HTR-8/SVneo (cell line): ENCODE data around the gene LRRC15.

Experiments
- DNase-seq: peaks from one replicate; pipeline ENCODE4 v3.0.0; 2011; ENCODE audit warnings: low spot score, mixed read lengths; ENCODE audit not compliant: insufficient read length
- FAIRE-seq: peaks from 2 replicates; lab custom pipeline; 2011; peaks lifted over from hg19 to GRCh38; lab: Jason Lieb, UNC

The LRRC15 gene

DNA sequence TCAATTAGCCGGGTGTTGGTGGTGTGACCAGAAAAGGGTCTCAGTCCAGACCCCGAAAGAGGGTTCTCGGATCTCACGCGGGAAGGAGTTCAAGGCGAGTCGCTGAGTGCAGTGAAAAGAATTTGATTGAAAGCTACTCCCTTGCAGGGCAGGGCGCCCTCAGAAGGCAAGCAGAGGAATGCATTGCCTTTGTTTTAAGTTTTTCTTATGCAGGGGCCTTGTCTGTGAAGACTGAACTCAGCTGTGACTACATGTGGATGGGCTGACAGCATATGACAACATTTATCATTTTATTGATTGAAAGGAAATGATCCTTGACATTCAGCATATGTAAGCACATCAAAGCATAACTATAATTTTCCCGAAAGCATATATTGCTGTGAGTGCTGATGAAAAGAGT is 30.2 kb downstream of the LRRC15 start:
- DNase-seq (no peak), FAIRE-seq (no peak)

DNA sequence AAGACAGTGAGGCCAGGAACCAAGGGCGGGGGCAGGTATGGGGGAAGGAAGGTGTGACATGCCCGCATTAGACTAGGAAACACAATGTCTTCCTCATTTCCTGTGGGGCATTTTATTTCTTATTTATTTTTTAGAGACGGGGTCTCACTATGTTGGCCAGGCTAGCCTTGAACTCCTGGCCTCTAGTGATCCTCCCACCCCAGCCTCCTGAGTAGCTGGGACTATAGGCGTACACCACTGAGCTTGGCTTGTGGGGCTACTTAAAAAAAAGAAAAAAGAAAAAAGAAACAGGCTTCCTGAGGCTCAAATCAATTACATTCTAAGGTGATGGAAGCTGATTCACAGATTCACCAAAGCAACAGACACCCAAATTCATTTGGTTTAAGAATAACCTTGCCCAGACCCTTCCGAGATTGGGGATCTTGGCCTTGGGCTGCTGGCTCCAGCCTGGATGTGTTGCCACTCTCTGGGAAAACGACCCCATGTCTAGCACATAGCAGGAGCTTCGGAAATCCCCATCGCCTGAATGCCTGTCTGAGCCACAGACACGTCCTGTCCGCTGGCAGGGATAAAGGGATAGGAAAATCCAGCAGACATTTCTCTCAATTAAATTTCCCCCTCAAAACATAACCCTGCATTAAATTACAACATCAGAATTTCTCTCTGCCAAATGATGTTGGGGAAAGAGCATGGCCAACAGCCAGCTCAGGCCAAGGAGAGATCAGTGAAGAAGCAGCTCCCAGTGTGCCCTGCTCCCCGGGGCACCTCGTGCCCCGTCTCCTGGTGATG is 31.4 kb downstream of the LRRC15 start:
- DNase-seq (no peak), FAIRE-seq (no peak)

DNA sequence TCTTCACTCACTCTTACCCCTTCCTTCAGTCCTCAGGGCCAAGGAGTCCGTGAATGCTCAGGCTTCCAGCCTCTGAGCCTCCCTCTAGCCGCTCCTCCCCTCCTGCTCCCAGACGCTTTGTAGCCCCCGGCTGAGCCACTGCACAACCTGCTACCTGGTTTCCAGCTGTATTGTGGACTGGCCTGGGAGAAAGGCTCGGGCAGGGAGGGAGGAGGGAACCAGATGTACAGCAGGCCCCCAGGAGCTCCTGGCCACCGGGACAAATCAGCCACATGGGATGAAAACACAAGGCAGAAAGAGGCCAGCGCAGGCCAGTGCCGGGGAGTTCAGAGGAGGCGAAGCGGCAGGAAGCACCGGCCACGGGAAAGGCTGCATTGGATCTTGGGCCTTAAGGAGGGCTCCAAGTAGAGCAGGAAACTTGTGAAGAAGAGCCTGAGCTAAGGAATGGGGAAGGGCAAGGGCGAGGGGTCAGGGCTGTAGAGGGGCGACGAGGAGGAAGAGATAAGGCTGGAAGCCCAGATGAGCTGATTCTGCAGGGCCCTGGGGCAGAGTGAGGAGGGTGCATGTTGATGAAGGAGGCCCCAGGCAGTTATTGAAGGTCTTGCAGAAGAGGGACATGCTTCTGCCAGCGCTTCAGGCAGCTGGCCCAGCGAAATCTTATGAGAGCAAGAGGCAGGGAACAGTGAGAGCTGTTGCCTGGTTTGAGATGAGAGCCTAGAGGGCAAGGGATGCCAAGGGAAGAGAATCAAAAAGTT is 32.8 kb downstream of the LRRC15 start:
- FAIRE-seq, result no peak

DNA sequence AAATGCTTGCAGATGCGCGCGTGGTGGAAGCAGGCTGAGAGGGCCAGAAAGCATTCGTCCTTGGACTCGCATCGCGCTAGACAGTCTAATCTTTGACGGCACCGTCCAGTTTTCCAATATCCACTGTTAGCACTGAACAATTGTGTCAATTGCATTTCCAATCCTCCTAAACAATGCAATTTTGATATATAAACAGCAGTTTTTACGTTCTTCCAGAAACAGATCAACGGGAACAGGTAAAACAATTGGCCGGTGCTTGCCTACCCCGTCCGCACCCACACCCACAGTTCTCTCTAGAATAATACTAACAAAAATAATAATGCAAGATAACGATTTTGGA is 35.6 kb downstream of the LRRC15 start:
- DNase-seq (no peak), FAIRE-seq (peak; percentile 26)

More for the DNA sequence above, 32.8 kb downstream of the LRRC15 start:
- DNase-seq, result no peak

DNA sequence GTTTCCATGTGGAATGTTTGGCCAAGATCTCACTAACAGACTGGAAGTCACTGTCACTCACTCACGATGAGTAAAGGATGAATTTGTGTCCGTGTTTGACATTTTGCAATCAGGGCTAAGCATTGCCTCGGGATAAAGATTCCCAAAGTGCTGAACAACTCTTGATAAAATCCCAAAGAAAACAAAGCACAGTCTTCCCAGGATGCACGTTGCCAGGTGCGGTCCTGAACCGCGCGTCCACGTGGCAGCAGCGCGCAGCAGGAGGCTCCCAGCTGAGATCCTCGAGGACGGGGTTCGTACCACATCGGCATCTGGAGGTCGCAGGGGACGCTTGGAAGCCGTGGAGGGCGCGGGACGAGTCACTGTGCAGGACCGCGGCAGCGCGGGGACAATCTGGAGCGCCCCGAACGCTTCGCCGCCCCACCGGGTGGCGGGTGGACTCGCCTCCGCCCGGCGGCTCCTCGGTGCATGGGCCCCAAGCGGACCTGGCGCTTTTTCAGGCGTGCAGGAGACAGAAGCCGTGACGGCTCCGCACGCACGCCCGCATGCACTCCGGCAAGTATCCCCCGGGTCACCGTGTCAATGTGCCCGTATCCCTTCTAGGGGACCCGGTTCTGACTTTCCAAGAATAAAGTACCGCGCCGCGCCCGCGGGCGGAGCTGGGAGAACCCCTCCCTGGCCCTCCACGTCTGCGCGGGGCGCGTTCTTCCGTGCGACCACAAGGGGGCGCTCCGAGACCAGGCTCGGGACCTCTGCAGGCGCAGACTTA is 36.1 kb downstream of the LRRC15 start:
- peak; percentile 80 for DNase-seq
- no peak for FAIRE-seq

DNA sequence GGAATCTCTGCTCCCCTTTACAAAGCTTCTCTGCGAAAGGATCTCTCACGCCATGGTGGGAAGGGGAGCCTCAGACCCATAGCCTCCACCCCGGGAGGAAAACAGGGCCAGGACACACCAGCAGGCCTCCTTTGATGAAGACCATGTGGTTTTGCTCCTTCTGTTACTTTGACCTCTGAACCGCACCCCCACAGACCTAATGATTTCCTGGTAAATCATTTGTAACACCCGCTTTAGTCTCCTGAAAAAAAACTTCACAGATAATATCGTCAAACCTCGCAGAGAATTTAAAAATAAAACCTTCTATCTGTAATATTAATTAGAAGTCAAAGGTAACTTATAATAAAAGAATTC is 36.7 kb downstream of the LRRC15 start:
- no peak for FAIRE-seq
- DNase-seq, result no peak

DNA sequence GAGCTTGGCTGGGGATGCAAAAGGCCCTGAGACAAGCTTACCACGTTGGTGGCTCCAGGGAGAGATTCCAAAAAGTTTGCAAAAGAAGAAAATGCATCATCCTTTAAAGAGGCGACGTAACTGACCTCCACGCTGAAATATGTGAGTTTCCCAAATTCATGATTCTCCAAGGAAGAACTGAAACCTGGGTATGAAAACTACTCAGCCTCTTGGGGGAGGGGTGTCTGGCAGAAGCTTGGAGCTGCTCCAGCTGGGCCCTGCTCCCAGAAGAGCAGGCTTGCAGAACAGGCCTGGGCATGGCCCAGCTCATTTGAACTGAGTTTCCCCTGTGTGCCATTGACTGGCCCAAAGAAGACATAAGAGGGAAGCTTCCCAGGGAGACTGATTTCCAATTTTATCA is 39.0 kb downstream of the LRRC15 start:
- DNase-seq (peak; percentile 48), FAIRE-seq (no peak)

DNA sequence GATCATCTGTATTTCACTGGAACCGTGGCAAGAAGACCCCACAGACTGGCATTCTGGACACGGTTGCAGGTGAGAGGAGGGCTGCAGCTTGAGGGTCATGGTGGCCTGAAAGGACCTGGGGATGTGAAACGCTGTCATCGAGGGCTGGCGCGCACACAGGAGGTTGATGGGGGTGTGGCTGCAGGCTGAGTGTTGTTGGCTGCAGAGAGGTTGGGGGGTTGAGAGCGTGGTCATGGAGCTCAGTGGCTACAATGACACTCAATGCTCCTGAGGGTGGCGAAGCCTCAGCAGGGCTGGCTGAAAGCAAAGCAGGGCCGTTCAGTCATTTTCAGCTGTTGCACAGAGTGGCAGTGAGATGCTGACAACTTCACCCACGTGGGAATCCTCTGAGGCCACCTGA is 39.4 kb downstream of the LRRC15 start:
- FAIRE-seq, result no peak
- no peak for DNase-seq

DNA sequence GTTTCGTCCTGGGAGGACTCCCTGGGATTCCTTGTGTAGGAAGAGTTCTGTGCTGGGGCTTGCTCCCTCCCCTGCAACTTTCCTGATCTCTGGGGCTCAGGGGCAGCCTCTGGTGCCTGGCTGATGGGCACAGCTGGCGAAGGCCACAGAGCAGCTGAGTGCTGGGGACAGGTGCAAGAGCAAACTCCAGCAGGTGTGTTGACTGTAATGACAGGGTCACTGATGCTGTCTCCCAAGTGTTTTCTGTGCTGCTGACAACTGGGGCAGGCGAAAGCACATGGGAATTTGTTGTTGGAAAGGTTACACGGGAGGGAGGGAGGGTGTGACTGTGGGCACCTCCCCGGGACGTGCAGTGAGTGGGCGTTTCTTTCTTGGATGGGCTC is 40.0 kb downstream of the LRRC15 start:
- DNase-seq (no peak), FAIRE-seq (no peak)

DNA sequence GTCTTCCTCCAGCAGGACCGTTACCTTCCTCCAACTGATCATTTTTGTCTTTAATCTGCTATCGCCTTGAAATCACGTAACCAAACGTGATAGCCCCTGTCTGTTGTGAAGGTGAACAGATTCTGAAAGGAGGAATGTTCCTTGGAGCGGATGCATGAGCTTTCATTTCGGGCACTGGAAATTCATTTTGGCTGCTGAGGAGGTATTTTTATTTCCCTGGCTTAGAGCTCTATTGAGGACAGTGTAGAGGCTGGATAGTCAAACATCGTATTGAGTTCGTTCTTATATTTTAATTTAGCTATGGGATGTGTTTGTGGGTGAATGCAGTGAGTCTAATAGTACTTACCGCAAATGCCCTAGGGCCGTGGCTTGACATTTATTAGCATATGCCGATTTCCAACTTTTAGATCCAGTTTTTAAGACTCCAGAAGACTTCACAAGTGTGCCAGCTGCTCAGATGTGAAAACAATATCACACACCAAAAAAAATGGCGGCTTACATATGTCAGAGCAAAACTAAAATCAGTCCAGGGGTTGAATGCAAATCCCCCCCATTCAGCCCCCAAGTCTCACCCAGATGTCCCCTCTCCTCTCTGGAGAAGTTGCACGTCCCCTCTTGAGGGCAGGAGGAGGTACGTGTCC is 40.5 kb downstream of the LRRC15 start:
- no peak for DNase-seq
- FAIRE-seq, result no peak

DNA sequence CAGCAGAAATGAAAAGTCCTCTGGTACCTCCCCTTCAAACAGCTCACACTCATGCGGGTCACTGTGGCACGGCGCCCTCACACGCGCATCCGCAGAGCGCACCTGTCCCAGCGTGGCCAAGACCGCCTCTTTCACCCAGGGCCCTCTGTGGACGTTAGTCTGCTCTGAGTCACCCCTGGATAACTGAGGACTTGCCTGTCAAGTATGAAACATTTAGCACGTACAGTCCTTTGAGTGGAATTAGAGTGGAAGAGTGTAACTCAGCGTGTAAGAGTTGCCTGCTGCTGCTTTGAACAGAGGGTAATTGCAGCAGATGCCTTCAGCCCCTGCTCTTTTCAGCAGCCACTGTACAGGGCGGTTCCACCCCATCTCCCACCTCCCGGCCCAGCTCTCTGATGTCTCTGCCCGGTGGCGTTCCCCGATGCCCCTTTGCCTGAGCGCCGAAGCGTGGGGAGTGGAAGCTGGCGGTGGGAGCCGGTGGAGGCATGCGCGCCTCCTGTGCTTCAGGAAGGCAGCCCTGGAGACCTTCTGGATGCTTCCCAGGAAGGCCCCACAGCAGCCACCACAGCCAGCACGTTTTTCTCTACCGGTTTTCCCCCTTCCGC is 41.4 kb downstream of the LRRC15 start:
- no peak for FAIRE-seq
- DNase-seq, result peak; percentile 65

DNA sequence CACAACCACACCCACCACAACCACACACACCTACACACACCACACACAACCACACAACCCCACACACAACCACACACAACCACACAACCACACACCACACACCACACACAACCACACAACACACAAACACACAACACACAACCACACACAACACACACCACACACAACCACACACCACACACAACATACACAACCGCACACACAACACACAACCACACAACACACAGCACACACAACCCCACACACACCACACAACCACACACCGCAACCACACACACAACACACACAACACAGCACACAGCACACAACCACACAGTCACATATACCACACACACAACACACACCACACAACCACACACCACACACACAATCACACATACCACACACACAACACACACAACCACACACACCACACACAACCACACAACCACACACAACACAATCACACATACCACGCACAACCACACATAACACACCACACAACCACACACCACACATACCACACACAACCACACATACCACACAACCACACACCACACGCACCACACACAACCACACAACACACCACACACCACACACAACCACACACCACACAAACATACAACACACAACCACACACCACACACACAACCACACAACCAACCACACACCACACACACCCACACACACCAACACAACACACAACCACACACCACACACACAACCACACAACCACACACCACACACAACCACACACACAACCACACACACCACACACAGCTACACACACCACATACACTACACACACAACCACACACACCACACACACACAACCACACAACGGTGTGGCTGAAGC is 42.1 kb downstream of the LRRC15 start:
- DNase-seq (no peak), FAIRE-seq (peak; percentile 100)

DNA sequence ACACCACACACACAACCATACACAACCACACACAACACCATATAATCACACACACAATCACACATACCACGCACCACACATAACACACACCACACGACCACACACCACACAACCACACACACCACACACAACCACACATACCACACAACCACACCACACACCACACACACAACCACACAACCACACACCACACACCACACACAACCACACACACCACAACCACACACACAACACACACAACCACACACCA is 42.6 kb downstream of the LRRC15 start:
- no peak for FAIRE-seq
- no peak for DNase-seq

DNA sequence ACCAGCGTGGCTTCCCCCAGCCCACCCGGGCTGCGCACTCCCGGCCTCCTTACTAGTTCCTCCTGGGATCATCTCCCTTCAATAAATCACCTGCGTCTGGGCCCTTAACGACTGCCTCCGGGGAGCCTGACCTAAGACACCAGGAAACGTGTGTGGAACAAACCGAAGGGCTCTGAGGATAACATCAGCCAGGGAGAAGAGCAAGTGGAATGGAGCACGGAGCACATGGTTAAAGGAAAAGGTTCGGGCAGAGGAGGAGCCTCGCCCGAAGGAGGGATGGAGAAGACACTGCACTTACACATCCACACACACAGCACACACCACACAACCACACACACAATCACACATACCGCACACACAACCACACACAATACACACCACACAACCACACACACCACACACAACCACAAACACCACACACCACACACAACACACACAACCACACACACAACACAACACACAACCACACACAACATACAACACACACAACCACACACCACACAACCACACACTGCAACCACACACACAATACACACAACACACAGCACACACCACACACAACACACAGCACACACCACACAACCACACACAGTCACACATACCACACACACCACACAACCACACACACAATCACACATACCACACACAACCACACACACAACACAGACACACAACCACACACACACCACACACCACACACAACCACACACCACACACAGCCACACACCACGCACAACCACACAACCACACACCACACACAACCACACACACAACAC is 43.2 kb downstream of the LRRC15 start:
- DNase-seq (no peak), FAIRE-seq (no peak)

DNA sequence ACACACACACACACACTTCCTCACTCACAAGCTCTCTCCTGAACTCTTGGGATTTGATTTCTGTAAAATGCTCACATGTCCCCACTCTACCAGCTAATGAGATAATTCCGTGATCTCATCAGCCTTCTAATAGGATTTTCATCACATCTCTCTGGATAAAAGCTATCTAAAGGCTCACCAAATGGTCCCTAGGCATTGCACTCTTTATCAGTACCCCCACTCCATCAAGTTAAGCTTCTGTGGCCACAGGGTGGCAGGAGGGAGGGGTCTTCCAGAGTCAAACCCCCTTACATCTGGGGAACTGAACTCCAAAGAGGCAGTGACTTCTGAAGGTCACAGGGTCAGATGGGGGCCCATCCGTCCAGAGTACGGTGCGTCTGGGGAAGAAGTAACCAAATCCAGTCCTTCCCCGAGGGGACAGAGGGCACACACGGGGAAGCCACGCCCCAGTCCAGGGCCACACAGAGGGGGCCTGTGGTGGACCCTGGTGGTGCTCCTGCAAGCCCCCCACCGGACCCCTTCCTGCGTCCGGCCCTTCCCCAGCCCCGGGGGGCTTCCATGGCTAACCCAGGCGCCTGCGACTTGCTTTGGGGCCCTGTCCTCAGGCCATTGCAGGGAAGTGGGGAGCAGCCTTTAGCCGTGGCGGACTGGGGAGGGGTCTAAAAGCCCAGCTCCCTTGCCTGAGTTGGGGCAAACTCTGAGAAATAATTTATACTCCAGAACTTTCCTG is 44.0 kb downstream of the LRRC15 start:
- FAIRE-seq, result no peak

DNA sequence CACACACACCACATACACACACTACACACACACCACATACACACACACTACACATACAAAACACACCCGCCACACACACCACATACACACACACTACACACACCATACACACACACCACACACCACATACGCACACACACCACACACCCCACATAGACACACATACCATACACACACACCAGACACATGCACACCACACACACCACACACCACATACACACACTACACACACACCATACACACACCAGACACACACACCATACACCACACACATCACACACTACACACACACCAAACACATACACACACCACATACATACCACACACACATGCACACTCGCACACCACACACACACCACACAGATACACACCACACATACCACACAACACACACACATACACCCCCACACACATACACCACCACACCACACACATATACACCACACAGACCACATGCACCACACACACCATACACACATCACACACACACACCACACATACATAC is 44.7 kb downstream of the LRRC15 start:
- FAIRE-seq, result no peak

More for the DNA sequence above, 44.0 kb downstream of the LRRC15 start:
- no peak for DNase-seq

DNA sequence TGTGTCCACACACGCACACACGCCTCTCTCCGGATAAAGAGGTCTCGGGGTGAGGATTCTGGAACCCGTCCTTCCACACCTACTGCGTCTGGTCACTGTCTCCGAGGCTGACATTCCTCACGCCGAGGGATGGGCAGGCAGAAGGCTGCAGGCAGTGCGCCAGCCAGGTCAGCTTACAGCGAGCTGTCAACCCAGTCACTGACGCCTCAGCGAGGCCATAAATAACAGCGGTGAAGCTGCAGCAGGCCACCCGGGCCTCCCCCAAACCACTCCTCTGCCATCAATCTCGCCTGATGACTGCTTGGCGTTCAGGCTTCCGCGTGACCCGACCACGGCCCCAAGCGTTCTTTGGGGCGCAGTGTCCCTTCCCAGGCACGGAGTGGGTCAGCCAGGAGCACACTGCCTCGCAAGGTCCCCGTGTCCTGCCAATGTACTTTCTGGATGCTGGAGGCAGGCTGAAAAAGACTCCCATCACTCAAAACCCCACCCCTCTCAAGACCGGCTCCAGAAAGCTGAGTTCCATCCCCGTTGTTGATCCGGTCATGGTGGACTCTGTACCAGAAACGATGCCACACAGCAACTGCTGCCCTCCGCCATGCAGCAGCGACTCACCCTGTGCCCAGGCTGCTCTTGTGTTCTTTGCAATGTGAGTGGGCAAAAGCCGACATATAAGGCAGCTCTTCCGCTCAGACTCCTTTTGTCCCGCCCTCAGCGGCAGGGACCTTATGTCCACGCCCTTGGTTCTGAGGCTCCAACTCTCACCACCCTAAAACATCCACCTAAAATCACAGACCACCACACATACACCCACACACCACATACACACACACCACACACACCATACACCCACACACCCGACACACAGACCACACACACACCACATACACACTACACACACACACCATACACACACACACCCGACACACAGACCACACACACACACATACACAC is 45.5 kb downstream of the LRRC15 start:
- FAIRE-seq (peak; percentile 97), DNase-seq (peak; percentile 90)

More for the DNA sequence above, 44.7 kb downstream of the LRRC15 start:
- DNase-seq, result no peak
